GM18498 (cell line): ENCODE data around the gene PRM2.
"Not testable (repeated sequence)": the region's sequence is repeated elsewhere in the genome, so short reads cannot be mapped to it uniquely, and the experiment has no call there.

Source experiments
- ATAC-seq: cut with Tn5 transposase; IDR thresholded peaks from one replicate; pipeline ENCODE4 v1.9.1; 2021; ENCODE audit warnings: mild to moderate bottlenecking, moderate library complexity; ENCODE audit not compliant: unreplicated experiment

PRM2 gene

DNA sequence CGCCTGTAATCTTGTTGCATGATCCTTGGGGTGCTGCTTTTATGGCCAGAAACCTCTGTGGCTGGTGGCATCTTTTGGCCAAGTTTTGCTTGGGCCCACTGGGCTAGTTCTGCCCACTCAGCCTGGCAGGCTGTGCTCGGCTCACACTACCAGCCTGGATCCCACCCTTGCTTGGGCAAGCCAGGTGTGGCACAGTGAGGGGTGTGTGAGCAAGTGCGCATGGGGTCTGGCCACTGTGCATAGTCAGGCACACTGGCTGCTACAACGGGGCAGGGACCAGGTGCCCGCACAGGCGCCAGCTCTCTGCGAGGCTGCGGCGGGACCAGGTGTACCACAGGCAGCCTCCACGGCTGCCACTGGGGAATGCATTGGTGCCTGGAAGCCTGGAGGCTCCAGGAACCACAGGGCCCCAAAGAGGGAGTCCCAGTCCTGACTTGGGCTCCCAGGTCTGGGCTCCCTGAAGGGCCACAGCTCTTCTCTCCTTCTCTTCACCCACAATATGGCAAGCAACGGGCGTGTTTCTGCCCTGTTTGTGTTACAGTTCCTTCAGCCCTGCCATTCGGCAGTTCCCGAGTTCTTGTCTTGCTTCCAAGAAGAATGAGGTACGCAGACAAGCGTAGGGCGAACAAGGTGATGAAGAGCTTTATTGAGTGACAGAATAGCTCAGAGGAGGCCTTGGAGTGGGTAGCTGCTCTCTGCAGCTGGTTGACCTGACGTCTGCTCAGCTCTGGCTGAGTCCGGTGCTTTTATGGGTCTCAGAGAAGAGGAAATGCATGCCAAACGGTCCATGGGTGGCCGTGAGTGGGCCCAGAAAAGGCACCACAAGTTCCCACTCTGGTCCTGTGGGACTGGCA is 31.6 kb upstream of the PRM2 start:
- ATAC-seq = no peak

DNA sequence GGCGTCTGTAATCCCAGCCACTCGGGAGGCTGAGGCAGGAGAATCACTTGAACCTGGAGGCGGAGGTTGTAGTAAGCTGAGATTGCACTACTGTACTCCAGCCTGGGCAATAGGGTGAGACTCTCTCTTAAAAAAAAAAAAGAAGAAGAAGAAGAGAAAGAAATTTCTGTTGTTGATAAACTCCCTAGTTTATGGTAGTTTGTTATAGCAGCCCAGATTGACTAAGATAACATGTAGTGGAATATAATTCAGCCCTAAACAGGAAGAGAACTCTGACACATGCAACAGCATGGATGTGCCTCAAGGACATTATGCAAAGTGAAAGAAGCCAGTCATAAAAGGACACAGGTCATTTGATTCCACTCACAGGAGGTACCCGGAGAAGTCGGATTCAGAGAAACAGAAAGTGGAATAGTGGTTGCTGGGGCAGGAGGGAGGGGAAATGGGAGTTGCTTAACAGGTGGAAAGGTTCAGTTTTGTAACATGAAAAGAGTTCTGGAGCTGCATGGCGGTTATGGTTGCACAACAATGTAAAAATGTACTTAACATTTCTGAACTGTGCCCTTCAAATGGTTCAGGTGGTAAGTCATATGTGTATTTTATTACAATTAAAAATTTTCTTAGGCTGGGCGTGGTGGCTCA is 30.8 kb upstream of the PRM2 start:
- ATAC-seq = no peak

DNA sequence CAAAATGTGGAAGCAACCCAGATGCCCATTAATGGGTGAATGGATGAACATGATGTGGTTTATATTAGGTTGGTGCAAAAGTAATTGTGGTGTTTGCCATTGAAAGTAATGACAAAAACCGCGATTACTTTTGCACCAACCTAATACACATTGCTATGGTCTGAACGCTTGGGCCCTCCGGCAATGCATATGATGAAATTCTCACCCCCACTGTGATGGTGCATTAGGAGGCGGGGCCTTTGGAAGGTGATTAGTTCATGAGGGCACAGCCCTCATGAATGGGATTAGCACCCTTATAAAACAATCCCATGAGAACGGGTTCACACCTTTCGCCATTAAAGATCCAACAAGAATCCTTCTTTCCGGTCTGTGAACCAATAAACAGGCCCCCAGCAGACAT is 30.1 kb upstream of the PRM2 start:
- no peak for ATAC-seq

DNA sequence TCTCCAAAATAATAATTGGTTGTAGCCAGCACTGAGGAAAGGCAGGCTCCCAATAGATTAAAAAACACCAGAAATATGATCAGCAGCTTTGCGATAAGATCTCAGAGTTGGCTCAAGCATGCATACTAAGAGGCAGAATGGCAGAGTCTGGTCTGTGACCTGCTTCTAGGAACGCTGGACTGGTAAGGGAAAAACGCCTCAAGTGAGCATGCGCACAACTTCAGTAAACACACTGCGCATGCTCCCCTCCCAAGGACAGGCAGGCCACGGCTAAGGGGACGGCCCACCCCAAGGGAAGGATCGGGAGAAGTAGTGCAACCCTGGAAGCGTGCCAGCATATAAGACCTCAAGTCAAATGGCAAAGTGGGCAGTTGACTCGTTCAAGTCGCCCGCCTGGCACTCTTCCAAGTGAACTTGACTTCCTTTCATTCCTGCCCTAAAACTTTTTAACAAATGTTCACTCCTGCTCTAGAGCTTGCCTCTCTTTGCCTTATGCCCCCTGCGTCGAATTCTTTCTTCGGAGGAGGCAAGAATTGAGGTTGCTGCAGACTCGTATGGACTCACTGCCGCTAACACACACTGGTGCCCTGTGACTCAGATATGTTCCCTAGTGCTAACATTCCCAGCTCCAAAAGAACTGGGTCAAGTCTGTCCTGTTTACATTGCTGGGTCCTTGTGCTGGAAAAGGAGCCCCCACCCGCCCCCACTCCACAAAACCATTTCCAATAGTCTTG is 27.3 kb upstream of the PRM2 start:
- no peak for ATAC-seq

DNA sequence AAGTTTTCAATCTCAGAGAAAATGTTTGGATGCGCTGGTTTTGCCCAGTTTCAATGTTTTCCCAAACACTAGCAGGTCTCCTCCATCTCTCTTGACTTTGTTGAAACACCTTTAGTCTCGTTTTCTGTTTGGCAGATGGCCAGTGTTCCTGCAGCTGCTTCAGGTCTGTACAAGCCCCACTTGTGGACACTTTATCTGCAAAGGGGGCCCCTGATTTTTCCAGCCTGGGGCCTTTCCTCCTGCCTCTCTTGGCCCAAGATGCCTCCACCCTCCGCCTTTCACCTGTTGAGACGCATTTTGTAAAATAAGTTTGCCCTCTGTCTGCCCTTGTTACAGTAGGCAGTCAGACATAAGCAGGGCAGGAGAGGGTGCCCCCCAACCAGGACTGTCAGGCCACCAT is 26.7 kb upstream of the PRM2 start:
- ATAC-seq = no peak

DNA sequence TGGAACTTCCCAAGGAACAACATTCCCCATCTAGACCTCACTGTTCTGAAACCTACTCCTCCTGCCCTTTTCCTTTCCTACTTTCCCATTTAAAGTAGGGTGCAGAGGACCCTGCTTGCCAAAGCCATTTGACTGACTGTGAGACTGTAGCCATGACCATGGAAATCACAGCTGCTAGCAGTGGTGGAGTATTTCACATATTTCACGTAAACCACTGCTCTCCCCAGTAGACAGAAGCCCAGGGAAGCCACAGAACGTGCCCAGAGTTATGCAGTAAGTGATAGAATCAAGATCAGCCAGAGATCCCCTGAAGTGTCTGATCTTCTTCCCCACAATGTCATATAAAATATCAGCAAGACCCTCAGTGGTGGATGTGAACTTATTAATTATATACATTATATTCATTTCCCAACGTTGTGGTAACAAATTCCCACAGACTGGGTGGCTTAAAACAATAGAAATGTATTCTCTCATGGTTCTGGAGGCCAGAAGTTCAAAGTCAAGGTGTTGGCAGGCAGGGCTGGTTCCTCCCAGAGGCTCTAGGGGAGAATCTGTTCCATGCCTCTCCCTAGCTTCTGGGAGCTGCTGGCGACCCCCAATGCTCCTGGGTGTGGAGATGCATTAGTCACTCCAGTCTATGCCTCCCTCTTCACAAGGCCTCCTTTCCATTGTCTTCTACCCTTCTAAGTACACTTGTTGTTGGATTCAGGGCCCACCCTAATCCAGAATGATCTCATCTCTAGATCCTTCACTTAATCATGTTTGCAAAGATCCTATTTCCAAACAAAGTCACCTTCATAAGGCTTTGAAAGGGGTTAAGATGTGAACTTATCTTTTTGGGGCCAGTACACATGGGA is 25.6 kb upstream of the PRM2 start:
- no peak for ATAC-seq

DNA sequence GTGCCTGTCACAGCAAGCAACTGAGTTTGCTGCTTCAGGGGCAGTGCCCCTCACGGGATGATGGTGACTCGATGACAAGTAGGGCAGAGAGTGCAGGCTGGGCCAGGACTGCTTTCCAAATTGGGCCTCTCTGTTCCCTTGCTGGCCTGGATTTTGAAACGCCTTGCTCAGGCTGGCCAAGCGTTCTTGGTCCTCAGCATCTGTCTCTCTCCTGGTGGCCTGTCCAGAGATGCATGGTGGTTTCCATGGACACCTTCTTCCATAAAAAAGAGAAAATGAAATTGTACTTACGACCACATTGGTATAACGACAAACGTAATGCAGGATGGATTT is 24.2 kb upstream of the PRM2 start:
- no peak for ATAC-seq

DNA sequence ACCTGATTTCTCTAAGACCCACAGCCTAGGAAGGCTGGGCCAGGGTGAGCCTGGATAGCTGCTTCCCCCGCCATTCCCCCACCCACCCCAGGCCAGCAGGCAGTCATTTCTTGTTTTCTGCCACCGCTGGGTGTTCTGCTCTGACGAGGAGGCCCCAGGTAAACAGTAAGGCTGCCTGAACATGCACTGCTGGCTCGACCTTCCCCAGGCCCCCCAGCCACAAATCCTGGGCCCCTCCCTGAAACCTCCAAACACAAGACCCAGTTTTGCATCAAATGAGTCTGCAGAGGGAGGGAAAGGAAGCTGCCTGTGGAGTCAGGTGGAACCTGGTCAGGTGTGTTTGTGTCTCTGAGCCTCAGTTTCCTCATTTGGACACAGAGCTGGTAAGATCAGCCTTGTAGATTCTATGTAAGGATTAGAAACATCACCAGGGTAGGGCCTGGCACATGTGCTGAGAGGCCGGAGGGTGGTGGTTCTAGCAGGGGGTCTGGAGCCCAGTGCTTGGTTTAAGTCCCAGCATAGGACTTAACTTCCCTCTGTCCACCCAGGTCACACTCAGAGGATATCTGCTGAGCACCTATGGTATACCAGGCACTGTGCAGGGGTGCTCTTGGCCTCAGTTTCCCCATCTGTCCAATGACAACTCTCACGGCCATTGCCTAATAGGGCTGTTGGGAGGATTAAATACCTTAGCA is 23.7 kb upstream of the PRM2 start:
- no peak for ATAC-seq

DNA sequence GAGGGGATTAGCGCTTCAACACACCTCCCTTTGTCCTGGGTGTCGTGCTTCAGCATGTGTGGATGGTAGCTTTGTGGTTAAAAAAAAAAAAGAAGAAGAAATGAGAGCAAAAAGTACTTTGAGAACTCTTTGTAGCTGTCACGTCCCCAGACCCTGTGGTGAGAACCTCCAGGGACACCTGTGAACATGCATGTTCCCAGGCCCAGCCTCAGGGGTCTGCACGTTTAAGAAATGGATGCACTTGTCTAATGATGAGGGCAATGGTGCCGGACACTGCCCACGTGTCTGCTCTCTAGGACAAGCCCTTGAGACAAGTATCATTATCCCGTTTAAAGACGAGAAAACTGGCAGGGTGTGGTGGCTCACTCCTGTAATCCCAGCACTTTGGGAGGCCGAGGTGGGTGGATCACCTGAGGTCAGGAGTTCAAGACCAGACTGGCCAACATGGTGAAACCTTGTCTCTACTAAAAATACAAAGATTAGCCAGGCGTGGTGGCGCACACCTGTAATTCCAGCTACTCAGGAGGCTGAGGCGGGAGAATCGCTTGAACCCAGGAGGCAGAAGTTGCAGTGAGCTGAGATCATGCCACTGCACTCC is 22.8 kb upstream of the PRM2 start:
- not testable (repeated sequence) for ATAC-seq

DNA sequence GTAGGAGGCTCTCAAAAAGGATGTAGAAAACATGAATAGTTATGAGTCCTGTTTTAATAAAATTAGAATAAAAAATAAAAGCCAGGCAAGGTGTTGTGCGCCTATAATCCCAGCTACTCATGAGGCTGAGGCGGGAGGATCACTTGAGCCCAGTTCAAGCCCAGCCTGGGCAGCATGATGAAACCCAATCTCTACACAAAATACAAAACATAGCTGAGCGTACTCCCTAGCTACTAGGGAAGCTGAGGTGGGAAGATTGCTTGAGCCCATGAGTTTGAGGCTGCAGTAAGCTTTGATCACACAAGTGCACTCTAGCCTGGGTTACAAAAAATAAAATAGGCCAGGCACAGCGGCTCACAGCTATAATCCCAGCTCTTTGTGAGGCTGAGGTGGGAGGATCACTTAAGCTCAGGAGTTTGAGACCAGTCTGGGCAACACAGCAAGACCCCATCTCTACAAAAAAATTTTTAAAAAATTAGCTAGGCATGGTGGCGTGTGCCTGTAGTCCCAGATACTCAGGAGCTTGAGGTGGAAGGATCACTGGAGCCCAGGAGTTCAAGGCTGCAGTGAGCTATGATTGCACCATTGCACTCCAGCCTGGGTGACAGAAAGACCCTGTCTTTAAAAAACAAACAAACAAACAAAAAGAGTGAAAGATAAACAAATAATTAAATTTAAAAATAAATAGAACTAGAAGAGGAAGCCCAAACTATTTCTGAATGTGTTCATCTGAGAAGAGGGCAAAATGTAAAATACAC is 22.0 kb upstream of the PRM2 start:
- ATAC-seq = no peak

DNA sequence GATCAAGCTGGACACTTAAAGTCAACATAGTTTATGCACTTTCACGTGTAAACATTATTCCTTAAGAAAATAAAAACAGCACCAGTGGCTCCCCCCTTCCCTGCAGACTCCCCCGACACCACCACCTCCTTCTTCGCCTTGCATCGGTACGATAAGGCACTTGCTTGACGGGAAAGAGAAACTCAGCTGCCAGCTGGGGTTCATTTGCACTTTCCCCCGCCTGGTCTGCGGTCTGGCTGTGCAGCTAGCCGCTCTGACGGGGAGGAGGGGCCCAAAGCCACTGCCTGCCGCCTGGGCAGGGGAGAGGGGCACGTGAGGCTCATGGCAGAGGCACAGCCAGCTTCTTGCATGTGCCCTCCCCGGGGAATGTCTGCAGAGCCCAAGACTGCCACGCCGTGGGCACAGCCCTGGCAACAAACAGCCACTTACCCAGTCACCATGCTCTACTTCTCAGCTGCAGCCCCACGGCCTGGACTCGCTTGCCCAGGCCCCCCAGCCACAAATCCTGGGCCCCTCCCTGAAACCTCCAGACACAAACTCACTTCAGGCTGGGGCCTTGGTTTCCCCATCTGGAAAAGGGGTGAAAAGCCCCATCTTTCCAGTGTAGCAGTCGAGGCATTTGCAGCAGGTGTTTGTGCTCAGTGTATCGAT is 21.3 kb upstream of the PRM2 start:
- ATAC-seq = peak; percentile 87

DNA sequence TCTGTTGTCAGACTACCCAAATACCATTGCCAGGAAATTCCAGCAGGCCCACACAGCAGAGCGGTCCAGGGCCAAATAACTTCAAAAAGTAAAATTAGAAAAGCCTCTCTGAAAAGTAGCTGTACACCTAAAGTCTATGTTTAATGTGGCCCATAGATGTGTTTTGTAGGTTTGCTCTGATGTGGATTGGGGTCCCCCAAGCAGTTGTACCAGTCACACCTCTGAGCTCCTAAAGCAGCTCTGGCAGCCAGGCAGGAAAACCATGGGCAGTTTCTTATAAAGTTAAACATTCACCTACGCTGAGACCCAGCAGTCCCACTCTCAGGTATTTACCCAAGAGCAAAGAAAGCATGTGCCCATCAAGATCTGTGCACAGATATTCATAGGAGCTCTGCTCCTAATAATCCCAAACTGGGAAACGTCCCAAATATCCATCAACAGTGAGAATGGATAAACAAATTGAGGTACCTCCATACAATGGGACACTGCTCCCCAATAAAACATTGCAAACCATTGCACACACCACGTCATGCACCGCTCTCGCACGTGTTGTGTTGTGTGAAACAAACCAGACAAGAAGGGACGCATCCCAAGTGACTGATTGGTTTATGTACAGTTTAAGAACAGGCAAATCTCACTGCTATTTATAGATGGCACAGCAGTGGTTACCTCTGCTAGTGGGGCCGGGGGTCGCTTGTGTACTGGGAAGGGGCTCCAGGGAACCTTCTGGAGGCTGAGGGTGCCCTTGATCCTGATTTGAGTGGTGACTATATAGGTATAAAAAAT is 20.6 kb upstream of the PRM2 start:
- ATAC-seq = peak; percentile 23

DNA sequence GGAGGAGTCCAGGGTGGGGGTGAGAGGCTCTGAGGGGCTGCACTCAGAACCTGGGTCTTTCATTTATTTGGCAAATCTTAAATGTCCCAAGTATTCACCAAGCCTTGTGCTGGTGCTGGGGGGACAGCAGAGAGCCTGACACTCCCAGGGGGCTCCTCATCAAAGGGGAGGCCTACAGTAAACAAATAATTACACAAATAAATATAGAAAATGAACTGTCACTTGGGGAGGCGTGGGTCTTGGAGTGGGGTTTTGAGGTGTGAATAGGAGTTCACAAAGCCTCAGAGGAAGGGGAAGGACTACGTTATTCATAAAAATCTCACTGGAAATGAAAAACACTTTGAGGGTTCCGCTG is 20.0 kb upstream of the PRM2 start:
- ATAC-seq = no peak

DNA sequence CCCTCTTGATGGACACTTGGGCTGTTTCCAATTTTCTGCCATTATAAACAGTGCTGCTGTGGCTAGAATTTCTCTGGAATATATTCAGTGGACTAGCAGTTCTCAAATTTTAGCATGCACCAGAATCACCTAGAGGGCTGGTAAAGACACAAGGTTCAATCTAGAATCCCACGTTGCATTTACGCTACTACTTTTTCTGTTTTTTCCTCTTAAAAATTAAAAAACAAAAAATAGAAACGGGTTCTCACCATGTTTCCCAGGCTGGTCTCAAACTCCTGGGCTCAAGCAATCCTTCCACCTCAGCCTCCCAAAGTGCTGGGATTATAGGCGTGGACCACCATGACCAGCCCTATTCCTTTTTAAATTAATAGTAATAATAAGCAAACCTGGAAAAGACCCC is 19.4 kb upstream of the PRM2 start:
- ATAC-seq = no peak

DNA sequence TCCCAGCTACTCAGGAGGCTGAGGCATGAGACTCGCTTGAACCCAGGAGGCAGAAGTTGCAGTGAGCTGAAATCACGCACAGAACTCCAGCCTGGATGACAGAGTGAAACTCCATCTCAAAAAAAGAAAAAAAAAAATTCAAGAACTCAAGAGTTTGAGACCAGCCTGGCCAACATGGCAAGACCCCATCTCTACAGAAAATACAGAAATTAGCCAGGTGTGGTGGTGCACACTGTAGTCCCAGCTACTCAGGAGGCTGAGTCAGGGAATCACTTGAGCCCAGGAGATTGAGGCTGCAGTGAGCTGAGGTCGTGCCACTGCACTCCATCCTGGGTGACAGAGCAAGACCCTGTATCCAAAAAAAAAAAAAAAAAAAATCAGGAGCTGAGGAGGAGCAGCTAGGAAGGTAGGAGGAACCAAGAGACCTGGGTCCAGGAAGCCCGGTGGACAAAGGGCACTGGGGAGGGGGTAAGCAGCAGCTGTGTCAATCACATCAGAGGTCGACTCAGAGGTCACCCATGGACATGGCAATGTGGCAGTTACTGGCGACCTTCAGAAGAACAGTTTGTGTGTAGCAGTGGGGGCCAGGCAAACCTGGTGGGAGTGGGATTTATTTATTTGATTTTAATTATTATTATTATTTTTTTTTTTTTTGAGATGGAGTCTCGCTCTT is 15.9 kb upstream of the PRM2 start:
- no peak for ATAC-seq

DNA sequence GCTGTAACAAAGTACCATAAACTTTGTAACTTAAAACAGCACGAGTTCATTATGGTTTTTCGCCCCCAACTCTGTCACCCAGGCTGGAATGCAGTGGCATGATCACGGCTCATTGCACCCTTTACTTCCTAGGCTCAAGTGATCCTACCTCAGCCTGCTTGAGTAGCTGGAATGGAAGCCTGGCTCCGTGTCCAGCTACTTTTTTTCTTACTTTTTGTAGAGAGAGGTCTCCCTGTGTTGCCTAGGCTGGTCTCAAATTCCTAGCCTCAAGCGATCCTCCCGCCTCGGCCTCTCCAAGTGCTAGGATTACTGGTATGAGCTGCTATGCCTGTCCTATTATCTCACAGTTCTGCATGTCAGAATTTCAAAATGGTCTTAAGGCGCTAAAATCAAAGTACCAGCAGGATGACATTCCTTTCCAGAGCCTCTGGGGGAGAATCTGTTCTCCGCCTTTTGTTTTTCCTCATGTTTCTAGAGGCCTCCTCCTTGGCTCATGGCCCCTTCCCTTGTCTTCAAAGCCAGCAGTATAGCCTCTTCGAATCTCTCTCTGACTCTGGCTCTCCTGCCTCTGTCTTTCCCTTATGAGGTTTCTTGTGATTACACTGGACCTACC is 14.9 kb upstream of the PRM2 start:
- no peak for ATAC-seq
